ENCODE data around the gene SPATS2.

Gene SPATS2

GRCh38 chr12:49559011-49559675 is 191.9 kb downstream of the SPATS2 start:
- DNase-seq = no peak

GRCh38 chr12:49560695-49561094 is 193.4 kb downstream of the SPATS2 start:
- no peak for DNase-seq

GRCh38 chr12:49562233-49562632 is 195.0 kb downstream of the SPATS2 start:
- DNase-seq = no peak

- DNase-seq = no peak
Observed at GRCh38 chr12:49562831-49563230, 195.6 kb downstream of the SPATS2 start.

- DNase-seq = no peak
Observed at GRCh38 chr12:49563951-49564685, 196.9 kb downstream of the SPATS2 start.

GRCh38 chr12:49564686-49565405 is 197.6 kb downstream of the SPATS2 start:
- DNase-seq = no peak

- DNase-seq = no peak
Observed at GRCh38 chr12:49565406-49566265, 198.4 kb downstream of the SPATS2 start.

GRCh38 chr12:49566361-49566760 is 199.1 kb downstream of the SPATS2 start:
- no peak for DNase-seq

- DNase-seq = no peak
Observed at GRCh38 chr12:49567302-49567610, 200.0 kb downstream of the SPATS2 start.

- peak; percentile 86 for DNase-seq
Observed at GRCh38 chr12:49567611-49568441, 200.6 kb downstream of the SPATS2 start, which contains the start of gene MCRS1. TSS of gene MCRS1 (minus strand) at chr12:49568142. CDS start at chr12:49566731, 1,411 bp downstream.

- DNase-seq = no peak
Observed at GRCh38 chr12:49568442-49569162, 201.3 kb downstream of the SPATS2 start.

All from stimulated activated naive CD4-positive, alpha-beta T cell treated with Interleukin-2 at 50 U/mL for 16 hours (primary cell).